Measurements from ENCODE around the gene MAP2K1. TPM values are rescaled to one million over a fixed set of nuclear protein-coding genes. Genes with fewer than 3 reads are reported as not detected.

The MAP2K1 gene
- total RNA-seq, 1 donor from 2014 or later: 51.9 TPM

DNA sequence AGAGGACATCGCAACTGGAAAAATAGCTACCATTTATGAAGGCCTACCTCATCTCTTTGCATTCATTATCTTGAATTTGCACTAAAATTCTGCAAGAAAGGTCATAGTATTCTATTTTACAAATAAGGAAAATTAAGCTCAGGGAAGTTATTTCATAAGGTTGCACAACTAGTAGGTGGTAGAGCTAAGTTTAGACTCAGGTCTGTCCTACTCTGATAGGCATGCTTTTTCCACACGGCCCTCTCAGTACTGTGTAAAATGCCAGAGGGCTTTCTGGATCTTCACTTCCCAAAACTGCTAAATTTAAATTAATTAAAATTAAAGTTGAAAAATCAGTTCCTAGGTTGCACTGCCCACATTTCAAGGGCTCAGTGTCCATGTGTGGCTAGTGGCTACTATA is 18.3 kb downstream of the MAP2K1 start:
- no peak for DNase-seq (ENCODE audit: low read depth)
- H3K4me3 ChIP-seq (ENCODE audit: low read depth, low read length): no peak overlapping the region
- no peaks in the 10 kb centered on the region for H3K27me3 ChIP-seq (ENCODE audit: control insufficient read depth, insufficient read depth, low read length)
- TF ChIP-seq, protein P1, sequence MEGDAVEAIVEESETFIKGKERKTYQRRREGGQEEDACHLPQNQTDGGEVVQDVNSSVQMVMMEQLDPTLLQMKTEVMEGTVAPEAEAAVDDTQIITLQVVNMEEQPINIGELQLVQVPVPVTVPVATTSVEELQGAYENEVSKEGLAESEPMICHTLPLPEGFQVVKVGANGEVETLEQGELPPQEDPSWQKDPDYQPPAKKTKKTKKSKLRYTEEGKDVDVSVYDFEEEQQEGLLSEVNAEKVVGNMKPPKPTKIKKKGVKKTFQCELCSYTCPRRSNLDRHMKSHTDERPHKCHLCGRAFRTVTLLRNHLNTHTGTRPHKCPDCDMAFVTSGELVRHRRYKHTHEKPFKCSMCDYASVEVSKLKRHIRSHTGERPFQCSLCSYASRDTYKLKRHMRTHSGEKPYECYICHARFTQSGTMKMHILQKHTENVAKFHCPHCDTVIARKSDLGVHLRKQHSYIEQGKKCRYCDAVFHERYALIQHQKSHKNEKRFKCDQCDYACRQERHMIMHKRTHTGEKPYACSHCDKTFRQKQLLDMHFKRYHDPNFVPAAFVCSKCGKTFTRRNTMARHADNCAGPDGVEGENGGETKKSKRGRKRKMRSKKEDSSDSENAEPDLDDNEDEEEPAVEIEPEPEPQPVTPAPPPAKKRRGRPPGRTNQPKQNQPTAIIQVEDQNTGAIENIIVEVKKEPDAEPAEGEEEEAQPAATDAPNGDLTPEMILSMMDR (IDR thresholded peaks at IDR 0.05; ENCODE audit: insufficient read depth, low read length, poor library complexity, severe bottlenecking): no peak
- H3K36me3 ChIP-seq (ENCODE audit: control insufficient read depth, insufficient read depth, low read length): no peaks in the 10 kb centered on the region

DNA sequence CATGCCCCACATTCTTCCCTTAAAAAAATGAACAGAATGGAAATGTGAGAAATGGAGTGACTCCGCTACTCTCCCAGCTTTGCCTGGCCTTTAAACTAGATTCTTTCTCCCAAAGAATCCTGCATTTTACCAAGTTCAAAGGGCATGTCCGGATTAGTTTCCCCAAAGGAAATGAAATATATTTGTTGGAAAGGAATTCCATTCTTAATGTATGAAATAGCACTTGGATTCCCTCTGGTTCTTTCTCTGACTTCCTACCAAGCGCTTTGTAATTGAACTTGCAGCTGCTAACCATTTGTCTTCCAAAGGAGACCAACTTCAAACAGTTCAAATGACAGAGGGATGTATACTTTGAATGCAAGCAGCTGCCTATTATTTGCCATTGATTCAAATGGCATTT is 18.9 kb downstream of the MAP2K1 start:
- DNase-seq (ENCODE audit: low read depth): no peak
- Histone ChIP-seq H3K27me3 (ENCODE audit: control insufficient read depth, insufficient read depth, low read length) (no peaks in the 10 kb centered on the region), H3K4me3 (ENCODE audit: low read depth, low read length) (no peak overlapping the region), H3K36me3 (ENCODE audit: control insufficient read depth, insufficient read depth, low read length) (no peaks in the 10 kb centered on the region)
- TF ChIP-seq, protein P1 (IDR thresholded peaks at IDR 0.05; ENCODE audit: insufficient read depth, low read length, poor library complexity, severe bottlenecking): no peak

DNA sequence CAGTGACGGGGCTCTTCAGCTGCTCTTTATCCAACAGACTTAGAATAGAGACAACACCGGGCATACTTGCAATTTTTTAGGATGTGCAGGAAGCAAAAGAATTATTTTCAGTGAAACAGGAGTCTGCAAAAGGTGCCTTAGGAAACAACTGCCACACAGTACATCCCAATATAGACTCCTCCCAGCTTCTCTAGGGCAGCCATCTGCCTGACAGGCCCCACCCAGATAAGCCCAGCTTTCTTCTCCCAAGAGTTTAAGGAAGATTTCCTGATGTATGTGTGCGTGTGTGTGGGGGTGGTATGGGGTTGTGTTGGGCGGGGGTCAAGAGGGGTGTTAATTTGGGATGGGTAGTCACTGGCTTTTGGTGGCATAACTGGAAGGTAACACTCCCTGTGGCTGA is 21.5 kb downstream of the MAP2K1 start:
- Histone ChIP-seq H3K27me3 (ENCODE audit: control insufficient read depth, insufficient read depth, low read length) (no peaks in the 10 kb centered on the region), H3K4me3 (ENCODE audit: low read depth, low read length) (no peak overlapping the region), H3K36me3 (ENCODE audit: control insufficient read depth, insufficient read depth, low read length) (no peaks in the 10 kb centered on the region)
- TF ChIP-seq, protein P1 (IDR thresholded peaks at IDR 0.05; ENCODE audit: insufficient read depth, low read length, poor library complexity, severe bottlenecking): no peak
- no peak for DNase-seq (ENCODE audit: low read depth)

DNA sequence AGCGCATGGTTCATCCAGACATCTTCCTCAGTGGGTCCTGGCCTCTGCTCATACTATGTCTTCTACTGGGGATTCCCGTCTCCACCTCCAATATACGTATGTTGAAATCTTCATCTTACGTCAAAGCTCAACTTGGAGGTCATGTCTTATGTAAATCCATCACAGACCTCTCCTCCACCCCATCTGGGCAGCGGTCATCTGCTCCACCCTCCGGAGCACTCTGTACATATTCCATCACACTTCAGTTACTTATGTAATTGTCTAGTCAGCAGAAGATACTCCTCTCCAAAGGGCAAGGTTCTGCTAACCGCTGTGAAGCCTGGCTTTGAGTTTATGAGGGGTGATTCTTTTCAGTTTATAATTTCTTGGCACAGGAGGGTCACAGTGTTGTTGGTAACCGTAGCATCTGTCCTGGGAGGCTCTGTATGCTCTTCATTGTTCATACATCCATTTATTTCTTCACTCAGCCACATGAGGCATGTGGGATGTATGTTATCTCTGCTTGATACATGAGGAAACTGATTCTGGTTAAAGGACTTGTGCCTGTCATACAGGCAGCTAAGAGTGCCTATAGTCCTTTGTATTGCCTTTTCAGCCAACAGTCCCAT is 22.1 kb downstream of the MAP2K1 start:
- TF ChIP-seq, protein P1 (IDR thresholded peaks at IDR 0.05; ENCODE audit: insufficient read depth, low read length, poor library complexity, severe bottlenecking): no peak
- H3K27me3 ChIP-seq (ENCODE audit: control insufficient read depth, insufficient read depth, low read length): no peaks in the 10 kb centered on the region
- no peak overlapping the region for H3K4me3 ChIP-seq (ENCODE audit: low read depth, low read length)
- no peaks in the 10 kb centered on the region for H3K36me3 ChIP-seq (ENCODE audit: control insufficient read depth, insufficient read depth, low read length)
- DNase-seq (ENCODE audit: low read depth): no peak

DNA sequence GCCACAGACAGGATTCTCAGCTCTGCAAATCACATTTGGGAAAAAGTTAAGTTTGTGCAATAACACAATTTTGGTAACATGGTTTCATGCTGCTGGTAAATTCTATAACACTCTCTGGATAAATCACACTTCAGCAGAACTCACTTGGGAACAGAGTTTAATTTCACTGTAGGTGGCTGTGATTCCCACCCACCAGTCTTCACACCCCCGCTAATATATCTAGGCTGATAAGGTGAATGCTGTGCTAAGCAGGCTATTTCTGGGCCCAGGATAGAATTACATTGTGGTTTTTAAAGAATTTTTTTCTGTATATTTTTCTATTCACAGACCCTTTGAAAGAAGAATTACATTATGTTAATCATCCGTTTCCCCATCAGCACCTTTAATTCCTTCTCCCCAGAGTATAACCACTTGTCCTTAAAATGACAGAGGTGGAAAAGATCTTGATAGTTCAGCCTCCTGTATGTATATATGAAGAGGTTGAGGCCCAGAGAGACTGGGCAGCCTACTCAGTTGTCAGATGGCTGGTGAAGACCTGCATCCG is 22.9 kb downstream of the MAP2K1 start:
- Histone ChIP-seq H3K27me3 (ENCODE audit: control insufficient read depth, insufficient read depth, low read length) (no peaks in the 10 kb centered on the region), H3K36me3 (ENCODE audit: control insufficient read depth, insufficient read depth, low read length) (no peaks in the 10 kb centered on the region), H3K4me3 (ENCODE audit: low read depth, low read length) (no peak overlapping the region)
- DNase-seq (ENCODE audit: low read depth): no peak
- TF ChIP-seq, protein P1 (IDR thresholded peaks at IDR 0.05; ENCODE audit: insufficient read depth, low read length, poor library complexity, severe bottlenecking): no peak

DNA sequence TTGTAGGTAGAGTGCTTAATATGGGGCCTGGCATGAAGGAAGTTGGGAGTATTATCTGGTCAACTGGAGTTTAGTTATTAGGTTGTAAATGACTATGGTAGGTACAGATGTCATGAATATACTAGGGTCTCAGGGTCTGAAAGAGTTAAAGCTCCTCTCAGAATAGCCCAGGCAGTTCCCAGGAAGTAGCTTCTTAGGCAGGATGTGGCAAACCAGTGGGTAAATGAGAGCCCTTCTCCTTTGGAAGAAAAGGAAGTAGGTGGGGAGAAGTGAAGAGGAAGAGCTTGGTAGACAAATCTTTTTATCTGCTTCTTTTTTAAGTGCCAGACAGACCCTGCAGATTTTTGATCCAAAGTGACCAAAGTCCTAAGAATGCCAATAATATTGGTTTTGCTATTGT is 24.5 kb downstream of the MAP2K1 start:
- no peaks in the 10 kb centered on the region for H3K27me3 ChIP-seq (ENCODE audit: control insufficient read depth, insufficient read depth, low read length)
- no peaks in the 10 kb centered on the region for H3K36me3 ChIP-seq (ENCODE audit: control insufficient read depth, insufficient read depth, low read length)
- H3K4me3 ChIP-seq (ENCODE audit: low read depth, low read length): no peak overlapping the region
- no peak for DNase-seq (ENCODE audit: low read depth)
- TF ChIP-seq, protein P1 (IDR thresholded peaks at IDR 0.05; ENCODE audit: insufficient read depth, low read length, poor library complexity, severe bottlenecking): no peak

Data from kidney epithelial cell (primary cell).